Measurements from ENCODE around the gene PSMD2. TPM values are rescaled to one million over a fixed set of nuclear protein-coding genes. Genes with fewer than 3 reads are reported as not detected.

PSMD2 gene
- total RNA-seq, 1 experiment from 2014 or later, result 344 TPM

- Histone ChIP-seq H3K14ac (ENCODE audit: insufficient read depth, low read length) (no peak overlapping the region), H4K8ac (replicated peaks; ENCODE audit: insufficient read length, low read depth, low read length) (no peak overlapping the region), H3K4me2 (ENCODE audit: insufficient read depth, insufficient read length, low read length) (no peak overlapping the region), H2BK20ac (ENCODE audit: low read depth, low read length, poor library complexity, severe bottlenecking) (no peak overlapping the region), H3T11ph (ENCODE audit: low read length) (no peak overlapping the region), H4K5ac (ENCODE audit: insufficient read length, low read depth, low read length) (no peak overlapping the region), H3K9me3 (ENCODE audit: control insufficient read depth, low read depth, low read length) (no peaks in the 10 kb centered on the region), H3K27me3 (ENCODE audit: insufficient read depth, low read length) (no peaks in the 10 kb centered on the region), H3K27ac (ENCODE audit: insufficient read length, low read depth, low read length) (no peak overlapping the region), H3K9ac (ENCODE audit: extremely low read depth, insufficient read length, low read length) (no peak overlapping the region), H2AK5ac (ENCODE audit: insufficient read length, low read length) (no peak overlapping the region), H4K91ac (ENCODE audit: insufficient read length, low read depth, low read length) (no peak overlapping the region), H3K18ac (ENCODE audit: insufficient read length, low read depth, low read length) (no peak overlapping the region), H4K20me1 (ENCODE audit: control insufficient read depth, insufficient read depth, insufficient read length) (peaks cover 2% of the 10 kb centered on the region), H2BK5ac (ENCODE audit: insufficient read length, low read length) (no peak overlapping the region), H3K4me1 (ENCODE audit: insufficient read depth, low read length) (no peaks in the 10 kb centered on the region), H3K56ac (ENCODE audit: insufficient read length, low read depth, low read length) (no peak overlapping the region), H2BK12ac (ENCODE audit: insufficient read length, low read depth, low read length) (no peak overlapping the region), H2BK15ac (ENCODE audit: low read depth, low read length) (no peak overlapping the region), H3K23me2 (ENCODE audit: insufficient read length, low read depth, low read length, poor library complexity, severe bottlenecking) (no peaks in the 10 kb centered on the region), H3K79me2 (ENCODE audit: insufficient read depth, low read length) (no peaks in the 10 kb centered on the region), H3K23ac (ENCODE audit: insufficient read length, low read depth, low read length) (no peak overlapping the region), H3K79me1 (ENCODE audit: insufficient read depth, low read depth, low read length, poor library complexity, severe bottlenecking) (no peaks in the 10 kb centered on the region), H2BK120ac (ENCODE audit: low read depth, low read length, poor library complexity, severe bottlenecking) (no peak overlapping the region), H2AFZ (ENCODE audit: low read length) (no peak overlapping the region), H3K4ac (ENCODE audit: low read depth, low read length) (no peak overlapping the region)
- Mint-ChIP-seq H3K27me3 (ENCODE audit: low read depth) (no peaks in the 10 kb centered on the region), H3K27ac (no peak overlapping the region; a peak in 1 of 7 replicates), H3K4me3 (no peak overlapping the region), H3K4me1 (no peaks in the 10 kb centered on the region; a peak in 1 of 4 replicates), H3K9me3 (no peaks in the 10 kb centered on the region; a peak in 1 of 5 replicates), H3K36me3 (ENCODE audit: insufficient read depth in 1 of 3, low read depth in 3 of 3) (peaks cover 52 to 64% (median 55%) of the 10 kb centered on the region in 3 experiments)
- 0 out of 3 replicates have a peak, but pooled peaks have one; percentile 17 for TF ChIP-seq CTCF (conservative IDR thresholded peaks at IDR 0.05)
- WGBS (ENCODE audit: extremely low coverage, insufficient read length, low lambda C conversion rate), result no CpG with 5 or more reads among the region's 7 CpGs
- DNase-seq, result no peak
These were observed 9.7 kb downstream of the PSMD2 start for GRCh38 chr3:184308744-184309143.
